CD14-positive monocyte (primary cell): ENCODE results near the gene TENT4A. TPM values are rescaled to one million over a fixed set of nuclear protein-coding genes. Genes with fewer than 3 reads are reported as not detected.
A peak's percentile ranks its signal among the peaks of the same experiment; 100 is the strongest.

Source experiments
- DNase-seq, 3 donors: peaks; one replicate each; pipeline ENCODE4 v3.0.0-alpha.2; 2011 to 2022
- H2AFZ ChIP-seq: 2 replicates; pipeline ENCODE4 v1.6.0; 2012; ENCODE audit warnings: mild to moderate bottlenecking, low read depth, low read length, inconsistent platforms; ENCODE audit not compliant: insufficient read depth, poor library complexity, severe bottlenecking
- H3K27ac ChIP-seq, 2 donors: 1 replicate in 1 of 2; 2 replicates in 1 of 2; pipeline ENCODE4 v1.5.1; 2012 to 2013; ENCODE audit warnings: low read length in 2 of 2, control low read depth in 1 of 2, inconsistent platforms in 1 of 2, low read depth in 1 of 2, mild to moderate bottlenecking in 1 of 2
- H3K27me3 ChIP-seq, 2 donors: one replicate each; pipeline versions ENCODE4 v1.6.0 to v1.6.1; 2011 to 2013; ENCODE audit warnings: low read length in 2 of 2; ENCODE audit not compliant: control insufficient read depth in 2 of 2, insufficient read depth in 2 of 2
- H3K36me3 ChIP-seq, 2 donors: replicated peaks in 1 of 2; 1 replicate in 1 of 2; 2 replicates in 1 of 2; pipeline versions ENCODE4 v1.5.1 to v1.6.1; 2012 to 2013; ENCODE audit warnings: low read length in 2 of 2, control low read depth in 1 of 2, inconsistent platforms in 1 of 2, mild to moderate bottlenecking in 1 of 2; ENCODE audit not compliant: insufficient read depth in 2 of 2, control insufficient read depth in 1 of 2
- H3K4me1 ChIP-seq, 2 donors: 1 replicate in 1 of 2; 2 replicates in 1 of 2; pipeline versions ENCODE4 v1.5.1 to v1.6.1; 2012 to 2013; ENCODE audit warnings: low read length in 2 of 2, control low read depth in 1 of 2, inconsistent platforms in 1 of 2, mild to moderate bottlenecking in 1 of 2, moderate library complexity in 1 of 2; ENCODE audit not compliant: insufficient read depth in 2 of 2, control insufficient read depth in 1 of 2
- H3K4me2 ChIP-seq: replicated peaks from 2 replicates; pipeline ENCODE3; 2012; ENCODE audit warnings: low read length, moderate library complexity, mild to moderate bottlenecking; ENCODE audit not compliant: poor library complexity, severe bottlenecking; ENCODE audit errors: extremely low read depth
- H3K4me3 ChIP-seq, 3 experiments: fragments of 200-600 bp in 1 of 3; sonication (generic) in 1 of 3; replicated peaks in 1 of 3; 1 replicate in 2 of 3; 2 replicates in 1 of 3; pipeline ENCODE4 v1.5.1; 2011 to 2013; ENCODE audit warnings: low read length in 3 of 3, mild to moderate bottlenecking in 3 of 3, control low read depth in 2 of 3, low read depth in 2 of 3, inconsistent platforms in 1 of 3, moderate library complexity in 1 of 3
- H3K79me2 ChIP-seq: 2 replicates; pipeline ENCODE4 v1.6.0; 2012; ENCODE audit warnings: mild to moderate bottlenecking, control low read depth, inconsistent platforms, low read length, moderate library complexity; ENCODE audit not compliant: insufficient read depth
- H3K9ac ChIP-seq: 2 replicates; pipeline ENCODE4 v1.6.0; 2017; ENCODE audit warnings: low read length, mild to moderate bottlenecking; ENCODE audit not compliant: insufficient read depth, poor library complexity, severe bottlenecking
- H3K9me3 ChIP-seq, 2 donors: replicated peaks in 1 of 2; 1 replicate in 1 of 2; 2 replicates in 1 of 2; pipeline versions ENCODE4 v1.5.1 to v1.6.1; 2012 to 2013; ENCODE audit warnings: low read length in 2 of 2, control low read depth in 1 of 2; ENCODE audit not compliant: control insufficient read depth in 1 of 2, insufficient read depth in 1 of 2
- H4K20me1 ChIP-seq: 2 replicates; pipeline ENCODE4 v1.6.0; 2012; ENCODE audit warnings: mild to moderate bottlenecking, low read length, control low read depth, moderate library complexity; ENCODE audit not compliant: insufficient read depth
- H3K27ac Mint-ChIP-seq, 7 donors: one replicate each; pipeline ENCODE4 v1.8.0; 2020; ENCODE audit warnings: mild to moderate bottlenecking in 7 of 7, mixed read lengths in 7 of 7, moderate library complexity in 6 of 7, inconsistent platforms in 2 of 7
- H3K27me3 Mint-ChIP-seq, 3 donors: one replicate each; pipeline ENCODE4 v1.8.0; 2021 to 2022; ENCODE audit warnings: low read depth in 3 of 3, mild to moderate bottlenecking in 3 of 3, mixed read lengths in 3 of 3, moderate library complexity in 3 of 3, inconsistent platforms in 1 of 3
- H3K36me3 Mint-ChIP-seq, 2 donors: one replicate each; pipeline ENCODE4 v1.8.0; 2020; ENCODE audit warnings: mixed read lengths in 2 of 2, inconsistent platforms in 1 of 2, mild to moderate bottlenecking in 1 of 2
- H3K4me1 Mint-ChIP-seq: one replicate; pipeline ENCODE4 v1.8.0; 2020; ENCODE audit warnings: mild to moderate bottlenecking, mixed read lengths
- H3K4me3 Mint-ChIP-seq, 2 donors: one replicate each; pipeline ENCODE4 v1.8.0; 2020; ENCODE audit warnings: mild to moderate bottlenecking in 2 of 2, mixed read lengths in 2 of 2, moderate library complexity in 1 of 2
- H3K9me3 Mint-ChIP-seq, 7 donors: one replicate each; pipeline ENCODE4 v1.8.0; 2020 to 2022; ENCODE audit warnings: mixed read lengths in 7 of 7, mild to moderate bottlenecking in 6 of 7, moderate library complexity in 6 of 7, inconsistent platforms in 2 of 7
- WGBS: methylation state at CpG from one replicate; pipeline ENCODE4 v1.1.5; 2013; ENCODE audit warnings: missing lambda C conversion rate; ENCODE audit not compliant: insufficient coverage; 5-methylcytosine and 5-hydroxymethylcytosine counted together
- intact Hi-C, 2 donors: fragments of 100-400 bp; cut with micrococcal nuclease; formaldehyde crosslinking; loops; one replicate each; pipeline versions ENCODE4 v1.15.0 to v1.15.1; 2023
- polyA plus RNA-seq, 3 donors: library from polyadenylated mRNA; depleted of rRNA in 1 of 3; unstranded in 2 of 3; stranded (reverse) in 1 of 3; fragments of 300-500 nt in 2 of 3; fragments of >200 nt in 1 of 3; fragmentation: Illumina TruSeq in 2 of 3; gene quantifications; 1 replicate in 2 of 3; 2 replicates in 1 of 3; pipeline ENCODE4 v1.2.3, GENCODE V29; 2012 to 2021
- TF ChIP-seq, protein P1 (sequence below): fragments of 200-600 bp; IDR thresholded peaks from one replicate; pipeline ENCODE4 v1.8.0; 2022; ENCODE audit warnings: antibody characterized with exemption, mild to moderate bottlenecking

Gene TENT4A
- polyA plus RNA-seq, 3 donors, result 0.17 to 15.6 (median 0.44) TPM

GRCh38 chr5:6792376-6792775 is 79.1 kb downstream of the TENT4A start:
- no peak for DNase-seq
- Mint-ChIP-seq H3K27ac (no peak overlapping the region), H3K36me3 (no peaks in the 10 kb centered on the region), H3K4me3 (no peak overlapping the region), H3K4me1 (peaks cover 31% of the 10 kb centered on the region), H3K9me3 (peaks cover 0 to 6% (median 0%) of the 10 kb centered on the region in 7 donors), H3K27me3 (peaks cover 4 to 7% (median 6%) of the 10 kb centered on the region in 3 donors)
- Histone ChIP-seq H3K27ac (no peak overlapping the region), H3K9ac (no peak overlapping the region), H3K9me3 (peaks cover 0 to 4% of the 10 kb centered on the region in 2 donors), H3K27me3 (no peaks in the 10 kb centered on the region), H3K4me3 (no peak overlapping the region), H3K79me2 (no peaks in the 10 kb centered on the region), H3K4me2 (no peak overlapping the region), H4K20me1 (no peaks in the 10 kb centered on the region), H3K36me3 (no peaks in the 10 kb centered on the region), H3K4me1 (peaks cover 19 to 25% of the 10 kb centered on the region in 2 donors), H2AFZ (no peak overlapping the region)
- TF ChIP-seq, protein P1, sequence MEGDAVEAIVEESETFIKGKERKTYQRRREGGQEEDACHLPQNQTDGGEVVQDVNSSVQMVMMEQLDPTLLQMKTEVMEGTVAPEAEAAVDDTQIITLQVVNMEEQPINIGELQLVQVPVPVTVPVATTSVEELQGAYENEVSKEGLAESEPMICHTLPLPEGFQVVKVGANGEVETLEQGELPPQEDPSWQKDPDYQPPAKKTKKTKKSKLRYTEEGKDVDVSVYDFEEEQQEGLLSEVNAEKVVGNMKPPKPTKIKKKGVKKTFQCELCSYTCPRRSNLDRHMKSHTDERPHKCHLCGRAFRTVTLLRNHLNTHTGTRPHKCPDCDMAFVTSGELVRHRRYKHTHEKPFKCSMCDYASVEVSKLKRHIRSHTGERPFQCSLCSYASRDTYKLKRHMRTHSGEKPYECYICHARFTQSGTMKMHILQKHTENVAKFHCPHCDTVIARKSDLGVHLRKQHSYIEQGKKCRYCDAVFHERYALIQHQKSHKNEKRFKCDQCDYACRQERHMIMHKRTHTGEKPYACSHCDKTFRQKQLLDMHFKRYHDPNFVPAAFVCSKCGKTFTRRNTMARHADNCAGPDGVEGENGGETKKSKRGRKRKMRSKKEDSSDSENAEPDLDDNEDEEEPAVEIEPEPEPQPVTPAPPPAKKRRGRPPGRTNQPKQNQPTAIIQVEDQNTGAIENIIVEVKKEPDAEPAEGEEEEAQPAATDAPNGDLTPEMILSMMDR, result no peak
- no CpG with 5 or more reads among the region's 5 CpGs for WGBS
- intact Hi-C loops, result no loop called here

GRCh38 chr5:6792911-6793471 is 79.8 kb downstream of the TENT4A start:
- Histone ChIP-seq H3K9me3 (peaks cover 0 to 4% of the 10 kb centered on the region in 2 donors), H3K79me2 (no peaks in the 10 kb centered on the region), H3K4me3 (peak overlapping the region in 1 of 3 experiments; percentile 24), H3K36me3 (no peaks in the 10 kb centered on the region), H3K4me1 (peaks cover 14 to 18% of the 10 kb centered on the region in 2 donors), H3K4me2 (peak overlapping the region; percentile 41), H2AFZ (peak overlapping the region; percentile 60), H3K9ac (no peak overlapping the region), H3K27me3 (no peaks in the 10 kb centered on the region), H4K20me1 (no peaks in the 10 kb centered on the region), H3K27ac (no peak overlapping the region)
- Mint-ChIP-seq H3K36me3 (no peaks in the 10 kb centered on the region), H3K4me1 (peaks cover 25% of the 10 kb centered on the region), H3K27me3 (peaks cover 4 to 8% (median 6%) of the 10 kb centered on the region in 3 donors), H3K9me3 (peaks cover 0 to 6% (median 0%) of the 10 kb centered on the region in 7 donors), H3K27ac (peak overlapping the region in 1 of 7 donors; percentile 17), H3K4me3 (peak overlapping the region in 1 of 2 donors; percentile 81)
- 32% methylated on average over 13 of the region's 14 CpGs for WGBS
- no peak for DNase-seq
- TF ChIP-seq, protein P1, result no peak
- intact Hi-C loops, result no loop called here
